H1 (cell line): ENCODE data around the gene SERPINB13. TPM values are rescaled to one million over a fixed set of nuclear protein-coding genes. Genes with fewer than 3 reads are reported as not detected.

Source experiments
- HDAC6 ChIP-seq: IDR thresholded peaks from one replicate; pipeline ENCODE4 v1.7.1; 2012; ENCODE audit warnings: low read depth, mild to moderate bottlenecking, inconsistent platforms, low read length, moderate library complexity
- polyA plus RNA-seq, 7 experiments: library from polyadenylated mRNA; depleted of rRNA in 3 of 7; stranded (reverse) in 5 of 7; unstranded in 2 of 7; fragments of >200 nt in 5 of 7; fragments of 200-250 nt in 2 of 7; gene quantifications; 1 replicate in 5 of 7; 2 replicates in 1 of 7; 4 replicates in 1 of 7; pipeline versions ENCODE4 v1.2.1 to v1.2.3, GENCODE V29; 2011 to 2013; ENCODE audit warnings: missing spikeins in 2 of 7, mixed read lengths in 2 of 7
- total RNA-seq: library from RNA; stranded (reverse); fragmentation: NEBNext Ultra II Directional; extraction: Animal tissue kit (Norgen Biotek cat#: 25700); gene quantifications from 2 replicates; pipeline ENCODE4 v1.2.1, GENCODE V29; 2021

Gene SERPINB13
- total and polyA plus RNA-seq, 2 of the 8 experiments (the other 6 are each of a cell fraction or from before 2014, with no cell fraction given): not detected

DNA sequence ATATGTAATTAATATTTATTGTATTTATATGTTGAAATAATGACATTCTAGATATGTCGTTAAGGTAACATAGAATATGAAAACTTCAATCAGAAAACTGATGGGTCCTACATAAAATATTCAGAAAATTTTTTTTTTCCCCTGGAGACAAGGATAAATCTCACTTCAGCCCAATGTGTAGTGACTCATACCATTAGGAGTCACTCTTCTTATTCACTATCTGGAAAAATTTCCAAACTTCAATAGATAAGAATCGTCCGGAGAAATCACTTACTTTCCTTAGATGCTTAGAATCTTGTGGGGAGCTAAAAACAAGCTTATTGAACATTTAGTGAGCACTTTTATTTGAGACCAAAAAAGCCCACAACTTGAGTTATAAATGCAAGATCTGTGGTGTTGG lies 4.6 kb downstream of the SERPINB13 start (continued):
- TF ChIP-seq HDAC6: no peak
- TF ChIP-seq, all 59 proteins: peak for 0
